Occipital lobe (tissue), 2 donors: Measurements from ENCODE around the gene SLC19A1. TPM values are rescaled to one million over a fixed set of nuclear protein-coding genes. Genes with fewer than 3 reads are reported as not detected.

Experiments used
- DNase-seq: peaks from one replicate; lab custom pipeline; 2025; lab: John Stamatoyannopoulos, UW
- total RNA-seq: library from RNA; depleted of rRNA; stranded (reverse); fragments of >200 nt; gene quantifications from one replicate; pipeline ENCODE4 v1.2.3, GENCODE V29; 2014

The SLC19A1 gene
- total RNA-seq, 1 donor from 2014 or later: 10.8 TPM

GRCh38 chr21:45468051-45468970 is 73.9 kb downstream of the SLC19A1 start:
- DNase-seq: no peak

- no peak for DNase-seq
Measured at GRCh38 chr21:45467221-45467779, 74.9 kb downstream of the SLC19A1 start.

- DNase-seq: no peak
Measured at GRCh38 chr21:45466330-45467220, 75.7 kb downstream of the SLC19A1 start.

GRCh38 chr21:45465611-45466329 is 76.5 kb downstream of the SLC19A1 start:
- DNase-seq: no peak

- no peak for DNase-seq
Measured at GRCh38 chr21:45465105-45465504, 77.1 kb downstream of the SLC19A1 start.

- no peak for DNase-seq
Measured at GRCh38 chr21:45464309-45464708, 77.9 kb downstream of the SLC19A1 start.

- DNase-seq: no peak
Measured at GRCh38 chr21:45463871-45464270, 78.4 kb downstream of the SLC19A1 start.

- DNase-seq: no peak
Measured at GRCh38 chr21:45461806-45462341, 80.4 kb downstream of the SLC19A1 start.

- no peak for DNase-seq
Measured at GRCh38 chr21:45461369-45461750, 80.9 kb downstream of the SLC19A1 start.

GRCh38 chr21:45460611-45461368 is 81.5 kb downstream of the SLC19A1 start:
- no peak for DNase-seq

GRCh38 chr21:45460011-45460565 is 82.2 kb downstream of the SLC19A1 start:
- no peak for DNase-seq

- no peak for DNase-seq
Measured at GRCh38 chr21:45459171-45460010, 82.8 kb downstream of the SLC19A1 start.

GRCh38 chr21:45458281-45459170 is 83.7 kb downstream of the SLC19A1 start:
- DNase-seq: no peak

- no peak for DNase-seq
Measured at GRCh38 chr21:45457832-45458172, 84.4 kb downstream of the SLC19A1 start.

GRCh38 chr21:45457161-45457831 is 84.9 kb downstream of the SLC19A1 start:
- no peak for DNase-seq

- no peak for DNase-seq
Measured at GRCh38 chr21:45456584-45457160, 85.6 kb downstream of the SLC19A1 start.
